GM23338 (cell line): ENCODE data around the gene WFDC6. TPM values are rescaled to one million over a fixed set of nuclear protein-coding genes. Genes with fewer than 3 reads are reported as not detected.
"Not testable (repeated sequence)": the region's sequence is repeated elsewhere in the genome, so short reads cannot be mapped to it uniquely, and the experiment has no call there.

Source experiments
- ATAC-seq: fragments of 200-7000 bp; cut with Tn5 transposase; 3 replicates; pipeline ENCODE4 v1.9.1; 2020
- DNase-seq: peaks from one replicate; pipeline ENCODE4 v3.0.0-alpha.2; 2015; ENCODE audit warnings: low spot score
- H2AFZ ChIP-seq: fragments of 200-600 bp; sonication (generic); 2 replicates; pipeline ENCODE4 v1.8.0; 2016; ENCODE audit warnings: antibody characterized with exemption, mild to moderate bottlenecking, moderate library complexity
- H3F3A ChIP-seq: fragments of 200-600 bp; sonication (generic); replicated peaks from 2 replicates; pipeline ENCODE4 v1.8.0; 2017; ENCODE audit warnings: antibody characterized with exemption, mixed run types, low read depth
- H3K27ac ChIP-seq: fragments of 200-600 bp; sonication (generic); 2 replicates; pipeline ENCODE4 v1.6.1; 2016; ENCODE audit warnings: low read depth
- H3K27me3 ChIP-seq: fragments of 200-600 bp; sonication (generic); 2 replicates; pipeline ENCODE4 v1.8.0; 2016; ENCODE audit warnings: mild to moderate bottlenecking, mixed run types, moderate library complexity; ENCODE audit not compliant: insufficient read depth
- H3K36me3 ChIP-seq: fragments of 200-600 bp; sonication (generic); 2 replicates; pipeline ENCODE4 v1.8.0; 2016; ENCODE audit warnings: mild to moderate bottlenecking; ENCODE audit not compliant: insufficient read depth
- H3K4me1 ChIP-seq: fragments of 200-600 bp; sonication (generic); 2 replicates; pipeline ENCODE4 v1.8.0; 2016; ENCODE audit warnings: mild to moderate bottlenecking, moderate library complexity; ENCODE audit not compliant: insufficient read depth
- H3K4me2 ChIP-seq: fragments of 200-600 bp; sonication (generic); 2 replicates; pipeline ENCODE4 v1.7.1; 2017; ENCODE audit warnings: mixed run types
- H3K4me3 ChIP-seq: fragments of 200-600 bp; sonication (generic); 2 replicates; pipeline ENCODE4 v1.6.1; 2016; ENCODE audit warnings: mixed run types
- H3K79me2 ChIP-seq: fragments of 200-600 bp; sonication (generic); replicated peaks from 2 replicates; pipeline ENCODE4 v1.8.0; 2017; ENCODE audit warnings: mild to moderate bottlenecking; ENCODE audit not compliant: insufficient read depth
- H3K9me2 ChIP-seq: fragments of 200-600 bp; sonication (generic); 2 replicates; pipeline ENCODE4 v1.8.0; 2017; ENCODE audit not compliant: insufficient read depth
- H4K20me1 ChIP-seq: fragments of 200-600 bp; sonication (generic); replicated peaks from 2 replicates; pipeline ENCODE4 v1.8.0; 2017; ENCODE audit warnings: mild to moderate bottlenecking; ENCODE audit not compliant: insufficient read depth
- H3K27ac Mint-ChIP-seq: 2 replicates; pipeline ENCODE4 v1.8.0; 2020; ENCODE audit warnings: inconsistent platforms, mild to moderate bottlenecking, moderate library complexity, mixed read lengths
- H3K27me3 Mint-ChIP-seq: 3 replicates; pipeline ENCODE4 v1.8.0; 2022; ENCODE audit warnings: low read depth, mild to moderate bottlenecking, moderate library complexity, mixed read lengths, inconsistent platforms; ENCODE audit not compliant: insufficient read depth, poor library complexity
- H3K36me3 Mint-ChIP-seq: 3 replicates; pipeline ENCODE4 v1.8.0; 2021; ENCODE audit warnings: low read depth, mild to moderate bottlenecking, inconsistent platforms, moderate library complexity, mixed read lengths
- H3K4me1 Mint-ChIP-seq: 3 replicates; pipeline ENCODE4 v1.8.0; 2020; ENCODE audit warnings: mild to moderate bottlenecking, inconsistent platforms, mixed read lengths
- H3K4me3 Mint-ChIP-seq: 3 replicates; pipeline ENCODE4 v1.8.0; 2021; ENCODE audit warnings: moderate library complexity, mild to moderate bottlenecking, inconsistent platforms, mixed read lengths
- H3K9me3 Mint-ChIP-seq: 3 replicates; pipeline ENCODE4 v1.8.0; 2020; ENCODE audit warnings: moderate library complexity, mild to moderate bottlenecking, inconsistent platforms, mixed read lengths
- CREB1 ChIP-seq: fragments of 250-450 bp; sonication (Bioruptor Pico); IDR thresholded peaks from 2 replicates; pipeline ENCODE4 v1.5.0; 2020; ENCODE audit warnings: low read depth, mild to moderate bottlenecking, moderate library complexity
- STAT1 ChIP-seq: IDR thresholded peaks from one replicate; pipeline ENCODE4 v1.6.1; 2016; ENCODE audit warnings: antibody characterized with exemption; ENCODE audit not compliant: unreplicated experiment
- polyA plus RNA-seq: library from polyadenylated mRNA; unstranded; fragments of >200 nt; fragmentation: Nextera tagmentation; extraction: Ambion mirVana; gene quantifications from 2 replicates; pipeline ENCODE4 v1.2.1, GENCODE V29; 2016
- total RNA-seq: library from RNA; depleted of rRNA; stranded (reverse); fragments of >200 nt; shearing (Covaris generic); gene quantifications from 2 replicates; pipeline ENCODE4 v1.2.3, GENCODE V29; 2014
- TF ChIP-seq, protein P1 (sequence below): IDR thresholded peaks from one replicate; pipeline ENCODE4 v1.6.1; 2018; ENCODE audit warnings: antibody characterized with exemption; ENCODE audit not compliant: unreplicated experiment
- TF ChIP-seq, protein P2 (sequence below), 2 experiments: fragments of 200-600 bp in 1 of 2; sonication (generic) in 1 of 2; conservative IDR thresholded peaks; 2 replicates each; pipeline versions ENCODE4 v1.5.1 to v1.6.1; 2016 to 2017; ENCODE audit warnings: antibody characterized with exemption in 2 of 2, low read depth in 2 of 2, mild to moderate bottlenecking in 2 of 2, moderate library complexity in 1 of 2

The WFDC6 gene
- total and polyA plus RNA-seq, 2 experiments from 2014 or later, result not detected

DNA sequence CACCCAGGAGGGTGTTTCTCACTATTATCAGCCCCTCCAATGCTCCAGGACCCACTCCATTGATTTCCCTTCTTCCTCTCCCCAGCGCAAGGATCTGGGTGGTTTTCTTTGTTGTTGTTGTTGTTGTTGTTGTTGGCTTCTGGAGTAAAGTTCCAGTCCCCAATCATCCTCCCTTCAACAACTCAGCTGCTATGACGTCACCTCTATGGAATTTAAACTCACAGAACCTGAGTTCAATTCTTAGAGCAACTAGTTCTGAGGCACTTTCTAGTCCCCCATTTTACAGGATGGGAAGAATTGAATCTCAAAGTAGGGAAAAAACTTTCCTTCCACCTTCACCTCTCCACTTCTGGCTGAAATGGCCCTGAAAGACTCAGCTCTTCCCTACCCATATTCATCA, 49.5 kb upstream of the WFDC6 start:
- Mint-ChIP-seq H3K4me1 (no peaks in the 10 kb centered on the region), H3K36me3 (peaks cover 7% of the 10 kb centered on the region; the same call in 2 of the 3 replicates), H3K4me3 (no peak overlapping the region), H3K27me3 (no peaks in the 10 kb centered on the region), H3K27ac (no peak overlapping the region; the same call in 1 of the 2 replicates), H3K9me3 (peaks cover 7% of the 10 kb centered on the region)
- no peak overlapping the region for H3K4me3 ChIP-seq
- no peak overlapping the region for H2AFZ ChIP-seq
- H3K79me2 ChIP-seq, result no peaks in the 10 kb centered on the region
- no peaks in the 10 kb centered on the region for H3K9me2 ChIP-seq
- no peaks in the 10 kb centered on the region for H3F3A ChIP-seq
- no peaks in the 10 kb centered on the region for H3K36me3 ChIP-seq
- TF ChIP-seq, protein P1, sequence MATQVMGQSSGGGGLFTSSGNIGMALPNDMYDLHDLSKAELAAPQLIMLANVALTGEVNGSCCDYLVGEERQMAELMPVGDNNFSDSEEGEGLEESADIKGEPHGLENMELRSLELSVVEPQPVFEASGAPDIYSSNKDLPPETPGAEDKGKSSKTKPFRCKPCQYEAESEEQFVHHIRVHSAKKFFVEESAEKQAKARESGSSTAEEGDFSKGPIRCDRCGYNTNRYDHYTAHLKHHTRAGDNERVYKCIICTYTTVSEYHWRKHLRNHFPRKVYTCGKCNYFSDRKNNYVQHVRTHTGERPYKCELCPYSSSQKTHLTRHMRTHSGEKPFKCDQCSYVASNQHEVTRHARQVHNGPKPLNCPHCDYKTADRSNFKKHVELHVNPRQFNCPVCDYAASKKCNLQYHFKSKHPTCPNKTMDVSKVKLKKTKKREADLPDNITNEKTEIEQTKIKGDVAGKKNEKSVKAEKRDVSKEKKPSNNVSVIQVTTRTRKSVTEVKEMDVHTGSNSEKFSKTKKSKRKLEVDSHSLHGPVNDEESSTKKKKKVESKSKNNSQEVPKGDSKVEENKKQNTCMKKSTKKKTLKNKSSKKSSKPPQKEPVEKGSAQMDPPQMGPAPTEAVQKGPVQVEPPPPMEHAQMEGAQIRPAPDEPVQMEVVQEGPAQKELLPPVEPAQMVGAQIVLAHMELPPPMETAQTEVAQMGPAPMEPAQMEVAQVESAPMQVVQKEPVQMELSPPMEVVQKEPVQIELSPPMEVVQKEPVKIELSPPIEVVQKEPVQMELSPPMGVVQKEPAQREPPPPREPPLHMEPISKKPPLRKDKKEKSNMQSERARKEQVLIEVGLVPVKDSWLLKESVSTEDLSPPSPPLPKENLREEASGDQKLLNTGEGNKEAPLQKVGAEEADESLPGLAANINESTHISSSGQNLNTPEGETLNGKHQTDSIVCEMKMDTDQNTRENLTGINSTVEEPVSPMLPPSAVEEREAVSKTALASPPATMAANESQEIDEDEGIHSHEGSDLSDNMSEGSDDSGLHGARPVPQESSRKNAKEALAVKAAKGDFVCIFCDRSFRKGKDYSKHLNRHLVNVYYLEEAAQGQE, result no peak
- TF ChIP-seq CREB1, result no peak
- TF ChIP-seq STAT1, result no peak
- TF ChIP-seq, protein P2, sequence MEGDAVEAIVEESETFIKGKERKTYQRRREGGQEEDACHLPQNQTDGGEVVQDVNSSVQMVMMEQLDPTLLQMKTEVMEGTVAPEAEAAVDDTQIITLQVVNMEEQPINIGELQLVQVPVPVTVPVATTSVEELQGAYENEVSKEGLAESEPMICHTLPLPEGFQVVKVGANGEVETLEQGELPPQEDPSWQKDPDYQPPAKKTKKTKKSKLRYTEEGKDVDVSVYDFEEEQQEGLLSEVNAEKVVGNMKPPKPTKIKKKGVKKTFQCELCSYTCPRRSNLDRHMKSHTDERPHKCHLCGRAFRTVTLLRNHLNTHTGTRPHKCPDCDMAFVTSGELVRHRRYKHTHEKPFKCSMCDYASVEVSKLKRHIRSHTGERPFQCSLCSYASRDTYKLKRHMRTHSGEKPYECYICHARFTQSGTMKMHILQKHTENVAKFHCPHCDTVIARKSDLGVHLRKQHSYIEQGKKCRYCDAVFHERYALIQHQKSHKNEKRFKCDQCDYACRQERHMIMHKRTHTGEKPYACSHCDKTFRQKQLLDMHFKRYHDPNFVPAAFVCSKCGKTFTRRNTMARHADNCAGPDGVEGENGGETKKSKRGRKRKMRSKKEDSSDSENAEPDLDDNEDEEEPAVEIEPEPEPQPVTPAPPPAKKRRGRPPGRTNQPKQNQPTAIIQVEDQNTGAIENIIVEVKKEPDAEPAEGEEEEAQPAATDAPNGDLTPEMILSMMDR (conservative IDR thresholded peaks at IDR 0.05; ENCODE audit: low read depth in 2 of 2), result no peak
- H3K4me1 ChIP-seq, result peaks cover 6% of the 10 kb centered on the region
- ATAC-seq, result no peak
- no peak overlapping the region for H3K4me2 ChIP-seq
- H3K27ac ChIP-seq, result no peak overlapping the region
- H4K20me1 ChIP-seq, result no peaks in the 10 kb centered on the region
- H3K27me3 ChIP-seq, result no peaks in the 10 kb centered on the region
- peak; percentile 26 for DNase-seq

DNA sequence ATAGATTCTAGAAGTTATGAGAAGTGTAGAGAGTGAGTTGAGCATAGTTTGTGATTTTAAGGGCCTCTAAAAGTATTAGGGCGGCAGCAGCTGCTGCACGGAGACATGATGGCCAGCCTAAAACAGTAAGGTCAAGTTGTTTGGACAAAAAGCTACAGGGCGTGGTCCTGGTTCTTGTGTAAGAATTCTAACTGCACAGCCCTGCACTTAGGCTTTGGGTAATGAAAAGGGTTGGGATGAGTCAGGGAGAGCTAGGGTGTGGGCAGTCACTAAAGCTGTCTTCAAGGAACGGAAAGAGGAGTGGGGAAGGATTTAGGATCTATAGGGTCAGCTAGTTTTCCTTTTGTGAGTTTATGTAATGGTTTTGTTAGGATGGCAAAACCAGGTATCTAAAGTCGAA, 46.7 kb upstream of the WFDC6 start:
- not testable (repeated sequence) for H3K79me2 ChIP-seq, H3K27ac Mint-ChIP-seq, DNase-seq, H3K4me3 Mint-ChIP-seq, H2AFZ ChIP-seq, H3K4me2 ChIP-seq, H3K27me3 ChIP-seq, H3K9me3 Mint-ChIP-seq, H3K36me3 Mint-ChIP-seq, H3K9me2 ChIP-seq, H3K27ac ChIP-seq, ATAC-seq, H3F3A ChIP-seq, H4K20me1 ChIP-seq, H3K4me3 ChIP-seq, H3K36me3 ChIP-seq, H3K27me3 Mint-ChIP-seq
- H3K4me1 Mint-ChIP-seq, result peaks cover 11% of the 10 kb centered on the region
- peaks cover 27% of the 10 kb centered on the region for H3K4me1 ChIP-seq

DNA sequence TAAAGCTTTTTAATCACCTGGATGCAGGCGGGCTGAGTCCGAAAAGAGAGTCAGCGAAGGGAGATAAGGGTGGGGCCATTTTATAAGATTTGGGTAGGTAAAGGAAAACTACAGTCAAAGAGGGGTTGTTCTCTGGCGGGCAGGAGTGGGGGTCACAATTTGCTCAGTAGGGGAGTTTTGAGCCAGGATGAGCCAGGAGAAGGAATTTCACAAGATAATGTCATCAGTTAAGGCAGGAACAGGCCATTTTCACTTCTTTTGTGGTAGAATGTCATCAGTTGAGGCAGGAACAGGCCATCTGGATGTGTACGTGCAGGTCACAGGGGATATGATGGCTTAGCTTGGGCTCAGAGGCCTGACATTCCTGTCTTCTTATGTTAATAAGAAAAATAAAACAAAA, 45.0 kb upstream of the WFDC6 start:
- H3K27ac ChIP-seq, H3K36me3 Mint-ChIP-seq, H3K27ac Mint-ChIP-seq, H4K20me1 ChIP-seq, H3K9me2 ChIP-seq, H3F3A ChIP-seq, H3K27me3 Mint-ChIP-seq, DNase-seq, H3K4me3 Mint-ChIP-seq, H3K4me3 ChIP-seq, H3K4me2 ChIP-seq, ATAC-seq, H3K9me3 Mint-ChIP-seq, H3K79me2 ChIP-seq, H3K36me3 ChIP-seq, H3K27me3 ChIP-seq: not testable (repeated sequence)
- H2AFZ ChIP-seq, result peak overlapping the region; percentile 48; the same call in 1 of the 2 replicates
- peaks cover 13% of the 10 kb centered on the region for H3K4me1 Mint-ChIP-seq
- H3K4me1 ChIP-seq, result peaks cover 27% of the 10 kb centered on the region
